NB4 (cell line): ENCODE data around the gene FBXO7.

Experiments
- POLR2A ChIP-seq: IDR thresholded peaks from 2 replicates; pipeline ENCODE4 v1.6.1; 2011; ENCODE audit warnings: mild to moderate bottlenecking; ENCODE audit not compliant: insufficient read length; ENCODE audit errors: extremely low read depth
- TF ChIP-seq, protein P1 (sequence below): IDR thresholded peaks from one replicate; pipeline ENCODE4 v1.5.1; 2012; ENCODE audit warnings: low read depth, low read length
- TF ChIP-seq, protein P2 (sequence below): IDR thresholded peaks from 2 replicates; pipeline ENCODE4 v1.6.1; 2011; ENCODE audit warnings: low read depth, low read length

DNA sequence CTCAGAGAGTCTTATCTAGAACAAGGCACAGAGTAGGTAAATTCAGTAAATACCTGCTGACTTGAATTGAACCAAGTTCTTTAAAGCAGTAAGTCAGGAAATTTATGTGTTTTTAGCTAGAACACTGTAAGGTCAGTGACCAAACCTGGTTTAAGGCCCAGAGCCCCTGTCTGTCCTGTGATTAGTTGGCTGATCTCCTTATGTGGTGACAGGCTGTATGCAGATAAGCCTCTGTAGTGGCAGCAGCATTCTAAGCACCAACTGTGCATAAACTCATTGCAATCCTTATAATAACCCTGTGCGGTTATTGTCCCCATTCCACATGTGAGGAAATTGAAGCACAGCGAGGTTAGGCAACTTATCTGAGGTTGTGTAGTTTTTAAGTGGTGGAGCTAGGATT, 40.5 kb downstream of the FBXO7 start:
- TF ChIP-seq, protein P1, sequence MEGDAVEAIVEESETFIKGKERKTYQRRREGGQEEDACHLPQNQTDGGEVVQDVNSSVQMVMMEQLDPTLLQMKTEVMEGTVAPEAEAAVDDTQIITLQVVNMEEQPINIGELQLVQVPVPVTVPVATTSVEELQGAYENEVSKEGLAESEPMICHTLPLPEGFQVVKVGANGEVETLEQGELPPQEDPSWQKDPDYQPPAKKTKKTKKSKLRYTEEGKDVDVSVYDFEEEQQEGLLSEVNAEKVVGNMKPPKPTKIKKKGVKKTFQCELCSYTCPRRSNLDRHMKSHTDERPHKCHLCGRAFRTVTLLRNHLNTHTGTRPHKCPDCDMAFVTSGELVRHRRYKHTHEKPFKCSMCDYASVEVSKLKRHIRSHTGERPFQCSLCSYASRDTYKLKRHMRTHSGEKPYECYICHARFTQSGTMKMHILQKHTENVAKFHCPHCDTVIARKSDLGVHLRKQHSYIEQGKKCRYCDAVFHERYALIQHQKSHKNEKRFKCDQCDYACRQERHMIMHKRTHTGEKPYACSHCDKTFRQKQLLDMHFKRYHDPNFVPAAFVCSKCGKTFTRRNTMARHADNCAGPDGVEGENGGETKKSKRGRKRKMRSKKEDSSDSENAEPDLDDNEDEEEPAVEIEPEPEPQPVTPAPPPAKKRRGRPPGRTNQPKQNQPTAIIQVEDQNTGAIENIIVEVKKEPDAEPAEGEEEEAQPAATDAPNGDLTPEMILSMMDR: no peak
- TF ChIP-seq POLR2A: no peak
- TF ChIP-seq, protein P2, sequence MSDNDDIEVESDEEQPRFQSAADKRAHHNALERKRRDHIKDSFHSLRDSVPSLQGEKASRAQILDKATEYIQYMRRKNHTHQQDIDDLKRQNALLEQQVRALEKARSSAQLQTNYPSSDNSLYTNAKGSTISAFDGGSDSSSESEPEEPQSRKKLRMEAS: no peak
